Bronchial epithelial cell (primary cell): Measurements from ENCODE around the gene OXT. TPM values are rescaled to one million over a fixed set of nuclear protein-coding genes. Genes with fewer than 3 reads are reported as not detected.
A peak's percentile ranks its signal among the peaks of the same experiment; 100 is the strongest.

Source experiments
- DNase-seq: peaks from one replicate; pipeline ENCODE4 v3.0.0-alpha.2; 2010; ENCODE audit warnings: low read depth
- FAIRE-seq: peaks from 2 replicates; lab custom pipeline; 2011; peaks lifted over from hg19 to GRCh38; lab: Jason Lieb, UNC
- H3K27me3 ChIP-seq: 2 replicates; pipeline ENCODE4 v1.5.1; 2011; ENCODE audit warnings: low read length; ENCODE audit not compliant: control insufficient read depth, insufficient read depth
- H3K36me3 ChIP-seq: 2 replicates; pipeline ENCODE4 v1.5.1; 2011; ENCODE audit warnings: low read length; ENCODE audit not compliant: control insufficient read depth, insufficient read depth
- H3K4me3 ChIP-seq: 2 replicates; pipeline ENCODE4 v1.5.1; 2011; ENCODE audit warnings: mild to moderate bottlenecking, low read depth, low read length, control low read depth
- CTCF ChIP-seq: IDR thresholded peaks from 2 replicates; pipeline ENCODE4 v1.5.1; 2011; ENCODE audit warnings: mild to moderate bottlenecking, moderate library complexity, low read length, control low read depth, inconsistent platforms; ENCODE audit not compliant: insufficient read depth, severe bottlenecking
- total RNA-seq: library from RNA; depleted of rRNA; stranded (reverse); fragments of >200 nt; gene quantifications from 2 replicates; pipeline ENCODE4 v1.2.1, GENCODE V29; 2014

OXT gene
- total RNA-seq, 1 donor from 2014 or later = not detected

GRCh38 chr20:3081641-3082040 is 10.2 kb downstream of the OXT start:
- TF ChIP-seq CTCF = no peak
- FAIRE-seq = no peak
- no peak for DNase-seq
- H3K27me3 ChIP-seq = peaks cover 19% of the 10 kb centered on the region
- H3K36me3 ChIP-seq = no peaks in the 10 kb centered on the region
- no peak overlapping the region for H3K4me3 ChIP-seq

GRCh38 chr20:3082306-3082951 is 11.0 kb downstream of the OXT start:
- FAIRE-seq (no peak), DNase-seq (no peak)
- H3K4me3 ChIP-seq = no peak overlapping the region
- TF ChIP-seq CTCF = no peak
- H3K36me3 ChIP-seq = no peaks in the 10 kb centered on the region
- H3K27me3 ChIP-seq = peaks cover 19% of the 10 kb centered on the region

- no peak for DNase-seq
- peaks cover 19% of the 10 kb centered on the region for H3K27me3 ChIP-seq
- no peak for TF ChIP-seq CTCF
- peak overlapping the region; percentile 6 for H3K4me3 ChIP-seq
- FAIRE-seq = no peak
- H3K36me3 ChIP-seq = no peaks in the 10 kb centered on the region
Observed at GRCh38 chr20:3082955-3083952, 11.8 kb downstream of the OXT start.

- no peak within 1 kb of the TSS for H3K4me3 ChIP-seq
- no peaks in the 10 kb centered on the region for H3K36me3 ChIP-seq
- no peak for TF ChIP-seq CTCF
- peaks cover 19% of the 10 kb centered on the region for H3K27me3 ChIP-seq
- FAIRE-seq (no peak), DNase-seq (no peak)
Observed at GRCh38 chr20:3084283-3084985, 13.0 kb downstream of the OXT start, which contains the start of gene AVP. AVP (minus strand) TSS chr20:3084724; CDS start chr20:3084674, 50 bp downstream.

GRCh38 chr20:3084986-3085360 is 13.6 kb downstream of the OXT start:
- FAIRE-seq (no peak), DNase-seq (no peak)
- no peak for TF ChIP-seq CTCF
- Histone ChIP-seq H3K4me3 (no peak overlapping the region), H3K27me3 (peaks cover 19% of the 10 kb centered on the region), H3K36me3 (no peaks in the 10 kb centered on the region)
